Immature natural killer cell (primary cell): ENCODE results near the gene ST8SIA5. TPM values are rescaled to one million over a fixed set of nuclear protein-coding genes. Genes with fewer than 3 reads are reported as not detected.

Source experiments
- DNase-seq, 3 donors: peaks; one replicate each; pipeline ENCODE4 v3.0.0; 2022; ENCODE audit warnings: mixed read lengths in 1 of 3
- H3K27ac Mint-ChIP-seq, 6 donors: one replicate each; pipeline ENCODE4 v1.8.0; 2020; ENCODE audit warnings: mixed read lengths in 6 of 6, mild to moderate bottlenecking in 5 of 6, inconsistent platforms in 4 of 6, moderate library complexity in 3 of 6
- H3K27me3 Mint-ChIP-seq, 3 donors: one replicate each; pipeline ENCODE4 v1.8.0; 2020 to 2021; ENCODE audit warnings: low read depth in 3 of 3, mild to moderate bottlenecking in 3 of 3, mixed read lengths in 3 of 3, moderate library complexity in 3 of 3, inconsistent platforms in 1 of 3
- H3K36me3 Mint-ChIP-seq, 3 donors: one replicate each; pipeline ENCODE4 v1.8.0; 2020; ENCODE audit warnings: mixed read lengths in 3 of 3, inconsistent platforms in 2 of 3, mild to moderate bottlenecking in 2 of 3
- H3K4me1 Mint-ChIP-seq, 2 donors: one replicate each; pipeline ENCODE4 v1.8.0; 2020; ENCODE audit warnings: inconsistent platforms in 2 of 2, mild to moderate bottlenecking in 2 of 2, mixed read lengths in 2 of 2, moderate library complexity in 1 of 2
- H3K4me3 Mint-ChIP-seq, 5 donors: one replicate each; pipeline ENCODE4 v1.8.0; 2020; ENCODE audit warnings: mild to moderate bottlenecking in 5 of 5, mixed read lengths in 5 of 5, inconsistent platforms in 3 of 5, moderate library complexity in 3 of 5
- H3K9me3 Mint-ChIP-seq, 6 donors: one replicate each; pipeline ENCODE4 v1.8.0; 2020; ENCODE audit warnings: mild to moderate bottlenecking in 6 of 6, mixed read lengths in 6 of 6, inconsistent platforms in 4 of 6, moderate library complexity in 3 of 6
- polyA plus RNA-seq, 3 donors: library from polyadenylated mRNA; unstranded; fragments of 300-500 nt; fragmentation: Illumina TruSeq; gene quantifications; one replicate each; pipeline ENCODE4 v1.2.3, GENCODE V29; 2021

The ST8SIA5 gene
- polyA plus RNA-seq, 3 donors from 2014 or later: not detected

DNA sequence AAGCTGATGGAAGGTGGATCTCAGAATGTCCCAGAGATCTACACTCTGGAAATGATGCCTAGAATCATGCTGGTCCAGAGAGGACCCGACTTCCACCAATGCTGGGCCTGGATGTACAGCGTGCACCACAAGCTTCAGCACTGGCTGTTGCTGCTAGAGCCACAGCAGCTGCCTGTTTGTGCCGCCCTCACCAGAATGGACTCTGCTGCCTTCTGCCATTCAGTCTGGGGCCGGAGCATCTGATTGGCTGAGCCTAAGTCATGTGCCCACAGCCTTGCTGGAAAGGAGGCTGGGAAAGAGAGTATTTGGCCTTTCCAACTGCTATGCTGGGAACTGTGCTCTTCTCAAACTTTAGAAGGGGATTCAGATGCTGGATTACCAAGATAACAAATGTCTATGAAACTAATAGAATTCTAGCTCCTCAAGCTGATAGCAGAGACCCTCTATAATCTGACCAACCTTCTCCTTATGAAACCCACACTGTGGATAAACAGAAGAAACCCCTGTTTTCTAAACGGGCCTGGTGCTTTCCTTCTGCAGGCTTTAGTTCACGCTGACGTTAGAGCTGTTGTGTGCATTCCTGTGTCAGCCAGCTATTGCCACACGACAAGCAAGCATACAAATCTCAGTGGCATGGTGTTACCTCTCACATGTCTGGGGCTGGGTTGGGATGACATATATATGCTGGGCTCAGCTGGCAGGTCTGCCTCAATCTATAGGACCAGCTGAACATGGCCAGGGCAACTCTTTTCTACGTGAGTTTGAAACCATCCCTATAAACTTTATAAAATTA, 95.7 kb downstream of the ST8SIA5 start:
- no peak for DNase-seq
- Mint-ChIP-seq H3K27me3 (peaks cover 0 to 5% (median 1%) of the 10 kb centered on the region in 3 donors), H3K27ac (no peak overlapping the region), H3K4me3 (no peak overlapping the region), H3K9me3 (peaks cover 0 to 1% (median 0%) of the 10 kb centered on the region in 6 donors), H3K36me3 (no peaks in the 10 kb centered on the region), H3K4me1 (no peaks in the 10 kb centered on the region)

DNA sequence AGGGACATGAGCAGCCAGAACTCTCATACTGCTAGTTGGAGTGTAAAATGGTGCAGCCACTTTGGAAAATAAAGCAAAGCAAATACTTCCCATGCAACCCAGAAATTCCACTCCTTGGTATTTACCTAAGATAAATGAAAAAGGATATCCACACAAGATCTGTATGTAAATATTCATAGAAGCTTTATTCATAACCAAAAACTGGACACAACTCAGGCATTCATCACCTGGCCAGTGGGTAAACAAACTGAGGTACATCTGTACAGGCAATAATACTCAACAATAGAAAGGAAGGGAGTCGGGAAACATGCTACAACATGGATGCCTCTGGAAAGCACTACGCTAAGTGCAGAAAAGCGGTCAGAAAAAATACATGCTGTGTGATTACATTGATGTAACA, 97.4 kb downstream of the ST8SIA5 start:
- no peaks in the 10 kb centered on the region for H3K9me3 Mint-ChIP-seq

DNA sequence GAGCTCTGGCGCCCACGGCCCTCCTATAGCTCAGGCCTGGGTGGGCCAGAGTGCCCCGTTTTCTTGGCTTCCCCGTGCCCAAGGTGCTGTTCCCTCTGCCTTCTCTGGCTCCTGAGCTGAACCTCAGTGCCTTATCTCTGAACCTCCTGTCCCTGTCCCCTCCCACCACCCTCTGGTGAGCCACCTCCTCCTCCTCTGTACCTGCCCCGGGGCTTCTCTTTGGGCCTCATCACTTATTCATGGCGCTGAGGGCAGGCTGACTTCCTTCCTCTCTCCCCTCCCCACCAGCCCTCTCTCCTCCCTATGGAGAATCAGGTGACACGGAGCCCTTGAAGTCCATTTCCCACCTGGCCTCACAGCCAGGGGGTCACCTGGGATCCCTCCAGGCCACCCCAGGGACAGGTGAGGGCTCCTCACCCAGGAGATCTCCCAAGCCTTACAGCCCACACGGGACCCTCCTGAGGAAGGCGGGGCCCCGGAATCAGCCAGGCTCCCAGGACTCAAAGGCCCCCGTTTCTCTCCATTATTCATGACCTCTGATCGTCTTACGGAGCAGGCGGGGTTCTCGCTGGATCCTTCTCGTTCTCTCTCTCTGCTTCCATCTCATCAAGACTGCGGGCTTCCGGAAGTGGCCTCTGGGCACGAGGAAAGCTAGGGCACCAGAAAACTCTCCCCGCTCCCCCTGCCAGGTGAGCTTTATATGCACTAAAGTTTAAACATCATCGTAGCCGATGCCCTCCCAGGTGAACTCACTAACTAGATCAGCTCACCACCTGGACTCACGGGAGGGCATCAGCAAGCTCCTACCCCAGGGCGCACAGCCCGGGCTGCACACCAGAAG, 99.5 kb downstream of the ST8SIA5 start, which contains the start of gene LOXHD1:
LOXHD1 (minus strand) TSS at position 106 of the 841 bp plus-strand sequence. CDS start 187 bp downstream, outside the sequence.
- no peak for DNase-seq
- Mint-ChIP-seq H3K27ac (peak within 1 kb of the TSS in 1 of 6 donors; percentile 8), H3K36me3 (no peaks in the 10 kb centered on the region), H3K27me3 (peaks cover 0 to 2% (median 0%) of the 10 kb centered on the region in 3 donors), H3K4me1 (no peaks in the 10 kb centered on the region), H3K4me3 (no peak within 1 kb of the TSS), H3K9me3 (no peaks in the 10 kb centered on the region)

More for the DNA sequence above, 97.4 kb downstream of the ST8SIA5 start:
- peaks cover 0 to 1% (median under 1%) of the 10 kb centered on the region in 3 donors for H3K27me3 Mint-ChIP-seq
- DNase-seq: no peak
- no peak overlapping the region for H3K27ac Mint-ChIP-seq
- no peaks in the 10 kb centered on the region for H3K36me3 Mint-ChIP-seq
- no peak overlapping the region for H3K4me3 Mint-ChIP-seq
- no peaks in the 10 kb centered on the region for H3K4me1 Mint-ChIP-seq

DNA sequence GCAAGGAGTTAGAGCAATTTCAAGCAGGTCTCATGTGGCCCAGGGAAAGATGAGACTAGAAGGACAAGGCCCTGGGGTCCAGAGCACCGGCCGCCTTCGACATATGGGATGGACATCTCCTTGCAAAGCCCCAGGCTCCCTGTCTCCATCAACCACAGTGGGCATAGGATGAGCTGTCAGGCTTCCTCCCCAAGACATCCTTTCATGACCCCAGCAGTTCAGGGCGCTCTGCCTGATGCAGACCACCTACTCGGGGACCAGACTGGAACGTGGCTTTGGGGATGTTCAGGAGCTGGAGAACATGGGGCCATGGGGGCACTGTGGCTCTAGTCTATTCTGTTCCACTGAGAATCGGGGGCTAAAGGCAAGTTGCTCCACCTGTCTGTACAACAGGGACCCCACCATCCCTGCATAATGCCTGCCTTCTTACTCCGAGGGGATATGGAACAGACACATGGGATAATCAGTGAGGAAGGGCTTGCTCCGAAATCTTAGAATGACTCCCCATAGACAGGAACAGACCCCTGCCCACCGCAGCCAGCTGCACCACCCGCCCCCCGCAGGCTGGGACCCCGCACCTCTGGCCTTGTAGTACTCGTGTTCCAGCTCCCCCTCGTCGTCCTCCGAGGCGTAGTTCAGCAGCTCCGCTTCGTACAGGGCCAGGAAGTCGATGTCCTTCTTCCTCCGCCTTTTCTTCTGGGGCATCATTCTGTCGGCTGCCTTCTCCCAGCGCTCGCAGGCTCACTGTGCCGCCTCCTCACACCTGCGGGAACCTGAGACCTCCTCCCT, 100.3 kb downstream of the ST8SIA5 start:
- no peak for DNase-seq
- H3K4me1 Mint-ChIP-seq: no peaks in the 10 kb centered on the region
- H3K36me3 Mint-ChIP-seq: no peaks in the 10 kb centered on the region
- H3K27ac Mint-ChIP-seq: no peak overlapping the region
- H3K27me3 Mint-ChIP-seq: peaks cover 0 to 2% (median 0%) of the 10 kb centered on the region in 3 donors
- H3K4me3 Mint-ChIP-seq: no peak overlapping the region
- H3K9me3 Mint-ChIP-seq: no peaks in the 10 kb centered on the region

DNA sequence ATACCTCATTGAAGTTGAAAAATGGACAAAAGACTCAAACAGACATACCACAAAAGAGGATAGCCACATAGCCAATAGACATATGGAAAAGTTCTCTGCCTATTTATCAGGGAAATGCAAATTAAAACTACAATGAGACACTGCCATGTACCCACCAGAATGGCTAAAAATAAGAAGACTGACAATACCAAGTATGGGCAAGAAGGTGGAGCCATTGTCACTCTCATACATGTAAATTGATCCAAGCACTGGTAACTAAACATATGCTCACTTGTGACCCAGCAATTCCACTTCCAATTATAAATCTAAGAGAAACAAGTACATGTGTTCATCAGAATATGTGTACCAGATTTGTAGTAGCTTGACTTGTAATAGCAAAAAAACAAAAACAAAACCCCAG, 104.5 kb downstream of the ST8SIA5 start:
- no peaks in the 10 kb centered on the region for H3K36me3 Mint-ChIP-seq
- no peak for DNase-seq
- peaks cover 1 to 3% (median 2%) of the 10 kb centered on the region in 3 donors for H3K27me3 Mint-ChIP-seq
- H3K4me1 Mint-ChIP-seq: no peaks in the 10 kb centered on the region
- no peak overlapping the region for H3K27ac Mint-ChIP-seq
- no peaks in the 10 kb centered on the region for H3K9me3 Mint-ChIP-seq
- no peak overlapping the region for H3K4me3 Mint-ChIP-seq

DNA sequence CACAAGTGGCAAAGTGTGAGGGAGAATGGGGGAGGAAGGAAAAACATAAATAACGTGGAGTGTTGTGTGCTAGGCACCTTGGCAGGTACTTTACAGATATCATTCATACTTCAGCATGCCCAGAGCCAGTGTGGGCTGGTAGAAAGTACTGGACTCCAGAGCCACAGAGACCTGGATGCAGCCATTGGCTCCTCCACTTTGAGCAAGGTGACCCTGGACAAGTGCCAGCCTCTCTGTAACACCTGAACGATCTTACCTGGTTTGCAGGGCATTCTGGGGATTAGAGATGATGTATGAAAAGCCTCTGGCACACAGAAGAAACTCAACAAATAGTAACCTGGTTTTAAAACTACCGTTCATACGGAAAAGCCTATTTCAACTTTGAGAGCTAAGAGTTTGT, 106.2 kb downstream of the ST8SIA5 start:
- Mint-ChIP-seq H3K27ac (no peak overlapping the region), H3K4me1 (no peaks in the 10 kb centered on the region), H3K9me3 (no peaks in the 10 kb centered on the region), H3K4me3 (no peak overlapping the region), H3K27me3 (peaks cover 1 to 5% (median 4%) of the 10 kb centered on the region in 3 donors), H3K36me3 (no peaks in the 10 kb centered on the region)
- DNase-seq: no peak

DNA sequence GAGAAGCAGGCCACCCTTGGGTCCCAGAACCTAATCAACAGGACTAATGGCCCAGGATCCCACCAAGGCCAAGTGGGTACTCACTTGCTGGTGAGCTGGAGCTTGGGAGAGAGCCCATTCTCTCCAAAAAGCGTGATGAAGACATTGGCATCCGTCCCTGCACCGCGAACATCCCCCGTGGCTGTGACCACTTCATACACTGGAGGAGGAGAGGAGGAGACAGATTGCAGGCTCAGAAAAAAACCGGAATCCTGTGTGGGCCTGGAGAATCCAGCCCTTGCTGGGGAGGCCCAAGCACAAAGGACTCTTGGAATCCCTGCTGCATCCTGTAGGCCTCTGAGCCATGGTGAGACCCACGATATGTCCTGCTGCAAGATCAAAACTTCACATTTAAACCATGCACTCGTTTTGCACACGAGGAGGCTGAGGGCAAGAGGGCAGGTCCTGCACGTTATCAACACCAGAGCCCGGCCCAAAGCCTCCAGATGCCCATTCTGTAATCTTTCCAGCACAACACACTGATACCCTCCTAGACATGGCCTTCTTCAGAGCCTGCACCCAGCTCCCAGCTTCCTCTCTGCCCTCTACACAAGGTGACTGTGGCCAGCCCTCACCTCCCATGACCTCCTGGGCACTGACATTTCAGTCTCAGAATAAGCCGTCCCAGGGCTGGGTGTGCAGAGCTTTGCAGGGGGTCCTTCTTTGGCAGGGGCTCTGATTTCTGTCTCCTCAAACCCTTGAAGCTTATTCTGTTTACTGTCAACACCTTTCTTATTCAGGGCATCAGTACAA, 107.6 kb downstream of the ST8SIA5 start:
- Mint-ChIP-seq H3K4me3 (no peak overlapping the region), H3K27ac (no peak overlapping the region), H3K4me1 (no peaks in the 10 kb centered on the region), H3K27me3 (peaks cover 1 to 6% (median 5%) of the 10 kb centered on the region in 3 donors), H3K9me3 (no peaks in the 10 kb centered on the region), H3K36me3 (no peaks in the 10 kb centered on the region)
- no peak for DNase-seq

DNA sequence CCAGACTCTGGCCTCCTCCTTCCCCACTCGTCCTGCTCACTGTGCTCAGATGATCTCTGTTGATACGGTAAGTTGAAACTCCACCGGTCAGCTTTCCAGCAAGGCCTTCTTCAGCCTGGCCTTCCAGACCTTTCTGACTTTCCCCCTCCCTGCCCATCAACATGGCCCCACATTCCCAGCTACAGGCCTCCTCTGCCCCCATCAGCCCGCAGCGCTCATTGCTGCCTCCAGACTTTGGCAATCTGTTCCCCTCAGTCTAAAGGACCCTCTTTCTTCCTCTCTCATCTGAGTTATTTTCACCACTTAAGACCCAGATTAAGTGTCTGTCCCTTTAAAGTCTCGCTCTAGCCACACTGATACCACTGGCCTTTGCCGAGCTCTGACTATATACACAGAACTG, 110.4 kb downstream of the ST8SIA5 start:
- Mint-ChIP-seq H3K27ac (no peak overlapping the region), H3K4me3 (no peak overlapping the region), H3K27me3 (peaks cover 5 to 7% (median 6%) of the 10 kb centered on the region in 3 donors), H3K9me3 (no peaks in the 10 kb centered on the region), H3K36me3 (no peaks in the 10 kb centered on the region), H3K4me1 (no peaks in the 10 kb centered on the region)
- no peak for DNase-seq

DNA sequence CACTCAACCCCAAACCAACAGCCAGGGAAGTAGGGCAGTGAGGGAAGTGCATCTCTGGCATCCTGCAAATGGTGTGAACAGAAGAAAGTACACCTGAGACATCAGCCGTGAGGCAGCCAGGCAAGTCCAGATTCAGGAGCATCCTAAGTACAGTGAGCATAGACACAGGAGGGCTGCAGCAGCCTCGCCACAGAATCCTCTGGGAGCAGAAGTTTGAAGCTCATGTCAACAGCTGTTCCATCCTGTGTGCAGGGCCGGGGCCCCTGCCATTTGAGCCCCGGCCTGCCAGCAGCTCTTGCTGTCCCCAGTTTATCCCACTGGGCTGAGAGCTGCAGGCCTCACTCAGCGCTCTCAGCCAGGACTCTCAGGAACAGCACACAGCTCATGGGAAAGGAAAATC, 114.3 kb downstream of the ST8SIA5 start:
- Mint-ChIP-seq H3K36me3 (peaks cover 0 to 3% (median 0%) of the 10 kb centered on the region in 3 donors), H3K4me3 (no peak overlapping the region), H3K4me1 (no peaks in the 10 kb centered on the region), H3K27me3 (peaks cover 3 to 7% (median 5%) of the 10 kb centered on the region in 3 donors), H3K9me3 (no peaks in the 10 kb centered on the region), H3K27ac (no peak overlapping the region)
- no peak for DNase-seq

DNA sequence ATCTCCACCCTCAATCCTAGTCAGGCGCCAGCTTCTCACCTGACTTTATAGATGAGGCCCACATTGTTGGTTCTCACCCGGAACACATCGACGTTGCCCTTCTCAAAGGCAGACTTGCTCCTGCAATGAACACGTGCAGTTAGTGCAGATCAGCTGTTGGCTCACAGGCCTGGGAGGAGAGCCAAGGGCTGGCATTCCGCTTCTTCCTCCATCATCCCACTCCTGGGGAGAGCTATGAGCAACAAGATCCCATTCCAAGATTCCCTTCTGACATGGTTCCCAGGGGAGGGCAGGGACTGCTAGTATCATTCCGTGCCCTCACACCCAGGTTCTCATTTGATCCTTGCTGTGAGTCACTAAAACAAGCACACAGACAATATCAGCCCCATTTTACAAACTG, 114.9 kb downstream of the ST8SIA5 start:
- no peak for DNase-seq
- H3K9me3 Mint-ChIP-seq: no peaks in the 10 kb centered on the region
- H3K4me3 Mint-ChIP-seq: no peak overlapping the region
- H3K4me1 Mint-ChIP-seq: no peaks in the 10 kb centered on the region
- H3K27ac Mint-ChIP-seq: no peak overlapping the region
- peaks cover 3 to 7% (median 5%) of the 10 kb centered on the region in 3 donors for H3K27me3 Mint-ChIP-seq
- H3K36me3 Mint-ChIP-seq: peaks cover 0 to 3% (median 0%) of the 10 kb centered on the region in 3 donors

DNA sequence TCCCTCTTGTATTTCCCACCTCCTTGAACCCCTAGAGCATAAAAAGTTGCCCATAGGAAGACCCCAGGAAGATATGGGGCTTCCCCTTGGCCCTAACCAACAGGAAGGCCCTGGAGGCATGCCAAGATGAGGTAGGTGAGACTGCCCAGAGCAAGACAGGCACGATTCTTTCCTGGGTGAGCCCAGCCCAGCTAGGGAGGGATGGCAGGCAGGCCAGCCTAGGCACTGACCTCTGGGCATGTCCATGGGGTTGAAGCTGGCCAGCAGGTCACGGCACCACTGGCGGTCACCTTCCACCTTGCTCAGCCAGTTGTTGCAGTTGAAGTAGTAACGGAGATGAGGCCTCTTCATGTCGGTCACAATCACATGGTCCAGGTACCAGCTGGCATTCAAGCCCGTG, 117.5 kb downstream of the ST8SIA5 start:
- Mint-ChIP-seq H3K36me3 (peaks cover 0 to 3% (median 0%) of the 10 kb centered on the region in 3 donors), H3K27ac (no peak overlapping the region), H3K27me3 (peaks cover 0 to 5% (median 4%) of the 10 kb centered on the region in 3 donors), H3K9me3 (no peaks in the 10 kb centered on the region), H3K4me3 (no peak overlapping the region), H3K4me1 (no peaks in the 10 kb centered on the region)
- no peak for DNase-seq

DNA sequence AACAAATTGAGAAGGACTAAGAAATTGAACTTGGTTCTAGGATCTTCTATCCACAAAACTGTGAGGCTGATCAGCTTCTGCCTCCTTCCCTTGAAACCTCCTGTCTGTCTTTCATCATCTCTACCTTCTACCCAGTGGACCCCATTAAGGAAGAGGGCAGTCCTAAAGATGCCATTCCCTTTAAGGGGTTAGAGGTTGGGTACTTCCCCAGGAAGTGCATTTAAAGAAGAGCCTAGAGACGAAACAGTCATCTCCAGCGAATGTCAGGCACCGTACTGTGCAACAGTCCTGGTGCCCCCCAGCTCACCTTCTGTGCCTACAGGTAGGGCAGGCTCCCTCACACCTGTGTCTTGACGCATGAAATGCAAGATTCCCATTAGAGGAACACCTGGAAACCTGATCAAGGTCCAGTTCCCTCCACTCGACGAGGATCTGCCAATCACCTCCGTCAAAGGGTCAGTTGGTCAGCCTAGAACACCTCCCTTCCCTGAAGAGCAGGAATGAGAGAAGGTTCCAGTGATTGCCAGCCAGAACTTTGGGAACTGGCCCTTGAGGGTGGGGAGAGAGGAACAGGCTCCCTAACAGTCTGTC, 120.7 kb downstream of the ST8SIA5 start:
- no peak for DNase-seq
- Mint-ChIP-seq H3K27me3 (peaks cover 0 to 4% (median 0%) of the 10 kb centered on the region in 3 donors), H3K9me3 (peaks cover 0 to 3% (median 0%) of the 10 kb centered on the region in 6 donors), H3K4me1 (peaks cover 0 to under 1% of the 10 kb centered on the region in 2 donors), H3K4me3 (no peak overlapping the region), H3K27ac (no peak overlapping the region), H3K36me3 (peaks cover 0 to 6% (median 0%) of the 10 kb centered on the region in 3 donors)
